ENCODE results near the gene CHRDL2. TPM values are rescaled to one million over a fixed set of nuclear protein-coding genes. Genes with fewer than 3 reads are reported as not detected.

CHRDL2 gene
- polyA plus RNA-seq, 1 of the 3 experiments (the other 2 are of a cell fraction) = not detected

DNA sequence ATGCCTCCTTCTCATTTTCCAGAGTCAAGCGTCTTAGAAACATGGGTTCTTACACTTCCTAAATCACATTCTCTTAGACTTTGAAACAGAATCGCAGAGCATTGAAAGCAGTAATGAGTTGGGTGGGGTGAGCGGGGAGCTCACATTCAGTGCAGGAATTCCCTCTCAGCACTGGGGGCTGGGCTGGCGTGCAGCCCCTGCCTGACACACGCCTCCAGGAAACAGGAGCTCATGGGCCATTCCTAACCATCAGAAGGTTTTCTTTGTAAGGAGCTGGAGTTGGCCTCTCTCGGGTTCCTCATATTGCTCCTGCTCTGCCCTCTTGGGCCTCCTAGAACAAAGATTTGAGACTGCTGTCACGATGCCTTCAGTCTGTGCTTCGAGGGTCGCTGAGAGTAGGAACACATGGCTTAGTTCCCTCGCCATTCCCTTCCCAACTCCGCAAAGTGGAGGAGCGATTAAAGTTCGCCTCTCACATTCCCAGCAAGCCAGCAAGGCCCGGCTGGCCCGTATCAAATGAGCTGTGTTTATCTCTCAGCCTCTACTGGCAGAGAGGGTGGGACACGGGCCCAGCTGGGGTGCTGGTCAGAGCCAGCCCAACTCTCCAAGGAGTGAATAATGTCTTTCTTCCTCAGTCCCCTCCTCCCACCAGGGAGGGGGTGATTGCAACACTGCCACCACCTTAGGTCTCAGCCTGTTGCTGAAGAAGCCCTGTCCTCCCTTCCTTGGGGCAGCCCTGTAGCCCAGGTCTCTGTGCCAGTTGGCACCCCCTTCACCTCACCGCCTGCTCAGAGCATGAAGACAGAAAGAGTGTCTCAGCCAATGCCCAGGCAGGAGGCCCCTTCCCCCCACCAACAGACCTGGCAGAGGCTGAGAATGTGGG, 10.4 kb downstream of the CHRDL2 start:
- H3K9me2 ChIP-seq = no peaks in the 10 kb centered on the region
- H3K27me3 ChIP-seq (ENCODE audit: insufficient read depth) = no peaks in the 10 kb centered on the region
- WGBS (ENCODE audit: low lambda C conversion rate) = 83% methylated on average over 17 of the region's 17 CpGs
- no peak overlapping the region for H3K27ac ChIP-seq (ENCODE audit: low read depth in 2 of 2, low read length in 1 of 2)
- no peaks in the 10 kb centered on the region for H3K36me3 ChIP-seq (replicated peaks in 1 of 2; ENCODE audit: control insufficient read depth in 1 of 2, insufficient read depth in 2 of 2, low read length in 1 of 2)
- H3K4me3 ChIP-seq (ENCODE audit: low read depth in 2 of 2, low read length in 1 of 2) = no peak overlapping the region
- no peaks in the 10 kb centered on the region for H3K4me1 ChIP-seq (ENCODE audit: control insufficient read depth in 1 of 2, insufficient read depth in 2 of 2, low read depth in 1 of 2, low read length in 1 of 2)
- no peaks in the 10 kb centered on the region for H4K20me1 ChIP-seq (ENCODE audit: insufficient read depth)
- H2AFZ ChIP-seq (ENCODE audit: low read depth) = no peak overlapping the region
- ChIA-PET POLR2A (no interaction called here), CTCF (interaction anchor here (0.6 to 2.5 kb wide), 6 partner anchors 10 to 1759 kb away, joined by 3 to 10 read pairs (median 3); no protein-coding TSS in a partner anchor)
- TF ChIP-seq GATA2 (CRISPR knock-in tag; IDR thresholded peaks at IDR 0.05) (no peak), MEF2A (IDR thresholded peaks at IDR 0.05; ENCODE audit: borderline replicate concordance, low read depth) (no peak), RCOR1 (IDR thresholded peaks at IDR 0.05; ENCODE audit: low read length) (no peak), RAD21 (IDR thresholded peaks at IDR 0.05; ENCODE audit: low read length) (no peak), ELF1 (IDR thresholded peaks at IDR 0.05) (no peak), SMC3 (IDR thresholded peaks at IDR 0.05; ENCODE audit: low read depth, low read length) (no peak)
- TF ChIP-seq, protein P1, sequence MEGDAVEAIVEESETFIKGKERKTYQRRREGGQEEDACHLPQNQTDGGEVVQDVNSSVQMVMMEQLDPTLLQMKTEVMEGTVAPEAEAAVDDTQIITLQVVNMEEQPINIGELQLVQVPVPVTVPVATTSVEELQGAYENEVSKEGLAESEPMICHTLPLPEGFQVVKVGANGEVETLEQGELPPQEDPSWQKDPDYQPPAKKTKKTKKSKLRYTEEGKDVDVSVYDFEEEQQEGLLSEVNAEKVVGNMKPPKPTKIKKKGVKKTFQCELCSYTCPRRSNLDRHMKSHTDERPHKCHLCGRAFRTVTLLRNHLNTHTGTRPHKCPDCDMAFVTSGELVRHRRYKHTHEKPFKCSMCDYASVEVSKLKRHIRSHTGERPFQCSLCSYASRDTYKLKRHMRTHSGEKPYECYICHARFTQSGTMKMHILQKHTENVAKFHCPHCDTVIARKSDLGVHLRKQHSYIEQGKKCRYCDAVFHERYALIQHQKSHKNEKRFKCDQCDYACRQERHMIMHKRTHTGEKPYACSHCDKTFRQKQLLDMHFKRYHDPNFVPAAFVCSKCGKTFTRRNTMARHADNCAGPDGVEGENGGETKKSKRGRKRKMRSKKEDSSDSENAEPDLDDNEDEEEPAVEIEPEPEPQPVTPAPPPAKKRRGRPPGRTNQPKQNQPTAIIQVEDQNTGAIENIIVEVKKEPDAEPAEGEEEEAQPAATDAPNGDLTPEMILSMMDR (IDR thresholded peaks at IDR 0.05) = no peak
- TF ChIP-seq, protein P2, sequence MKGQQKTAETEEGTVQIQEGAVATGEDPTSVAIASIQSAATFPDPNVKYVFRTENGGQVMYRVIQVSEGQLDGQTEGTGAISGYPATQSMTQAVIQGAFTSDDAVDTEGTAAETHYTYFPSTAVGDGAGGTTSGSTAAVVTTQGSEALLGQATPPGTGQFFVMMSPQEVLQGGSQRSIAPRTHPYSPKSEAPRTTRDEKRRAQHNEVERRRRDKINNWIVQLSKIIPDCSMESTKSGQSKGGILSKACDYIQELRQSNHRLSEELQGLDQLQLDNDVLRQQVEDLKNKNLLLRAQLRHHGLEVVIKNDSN (IDR thresholded peaks at IDR 0.05; ENCODE audit: borderline replicate concordance, low read depth) = no peak
- TF ChIP-seq, protein P3, sequence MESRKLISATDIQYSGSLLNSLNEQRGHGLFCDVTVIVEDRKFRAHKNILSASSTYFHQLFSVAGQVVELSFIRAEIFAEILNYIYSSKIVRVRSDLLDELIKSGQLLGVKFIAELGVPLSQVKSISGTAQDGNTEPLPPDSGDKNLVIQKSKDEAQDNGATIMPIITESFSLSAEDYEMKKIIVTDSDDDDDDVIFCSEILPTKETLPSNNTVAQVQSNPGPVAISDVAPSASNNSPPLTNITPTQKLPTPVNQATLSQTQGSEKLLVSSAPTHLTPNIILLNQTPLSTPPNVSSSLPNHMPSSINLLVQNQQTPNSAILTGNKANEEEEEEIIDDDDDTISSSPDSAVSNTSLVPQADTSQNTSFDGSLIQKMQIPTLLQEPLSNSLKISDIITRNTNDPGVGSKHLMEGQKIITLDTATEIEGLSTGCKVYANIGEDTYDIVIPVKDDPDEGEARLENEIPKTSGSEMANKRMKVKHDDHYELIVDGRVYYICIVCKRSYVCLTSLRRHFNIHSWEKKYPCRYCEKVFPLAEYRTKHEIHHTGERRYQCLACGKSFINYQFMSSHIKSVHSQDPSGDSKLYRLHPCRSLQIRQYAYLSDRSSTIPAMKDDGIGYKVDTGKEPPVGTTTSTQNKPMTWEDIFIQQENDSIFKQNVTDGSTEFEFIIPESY (IDR thresholded peaks at IDR 0.05; ENCODE audit: borderline replicate concordance, low read depth) = no peak
- H3K9me3 ChIP-seq = no peaks in the 10 kb centered on the region
- no peak overlapping the region for H3K4me2 ChIP-seq
- no peaks in the 10 kb centered on the region for H3F3A ChIP-seq (replicated peaks; ENCODE audit: insufficient read depth)
- no peak for DNase-seq
- no peak overlapping the region for H3K9ac ChIP-seq
- H3K79me2 ChIP-seq (ENCODE audit: insufficient read depth) = no peaks in the 10 kb centered on the region

DNA sequence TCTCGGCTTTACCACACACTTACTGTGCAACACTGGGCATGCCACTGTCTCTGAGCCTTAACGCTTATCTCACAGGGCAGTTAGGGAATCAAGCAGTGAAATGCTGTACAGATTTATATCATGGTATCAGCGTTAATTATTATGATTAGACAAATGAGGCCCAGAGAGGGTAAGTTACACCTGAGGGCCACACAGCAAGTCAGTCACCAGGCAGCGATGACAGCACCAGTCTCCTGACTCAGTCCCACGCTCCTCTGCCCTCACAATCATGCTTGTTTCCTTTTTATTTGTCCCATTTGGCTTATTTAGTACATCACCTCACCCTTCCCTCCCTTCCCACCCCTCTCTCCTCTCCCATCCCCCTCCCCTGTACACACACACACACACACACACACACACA, 12.2 kb downstream of the CHRDL2 start:
- Histone ChIP-seq H3K9me2 (no peaks in the 10 kb centered on the region), H2AFZ (ENCODE audit: low read depth) (no peak overlapping the region), H3K4me3 (ENCODE audit: low read depth in 2 of 2, low read length in 1 of 2) (no peak overlapping the region), H3F3A (replicated peaks; ENCODE audit: insufficient read depth) (no peaks in the 10 kb centered on the region), H3K27ac (ENCODE audit: low read depth in 2 of 2, low read length in 1 of 2) (no peak overlapping the region), H4K20me1 (ENCODE audit: insufficient read depth) (no peaks in the 10 kb centered on the region), H3K4me2 (no peak overlapping the region), H3K4me1 (ENCODE audit: control insufficient read depth in 1 of 2, insufficient read depth in 2 of 2, low read depth in 1 of 2, low read length in 1 of 2) (no peaks in the 10 kb centered on the region), H3K9me3 (no peaks in the 10 kb centered on the region), H3K9ac (no peak overlapping the region), H3K36me3 (replicated peaks in 1 of 2; ENCODE audit: control insufficient read depth in 1 of 2, insufficient read depth in 2 of 2, low read length in 1 of 2) (no peaks in the 10 kb centered on the region), H3K27me3 (ENCODE audit: insufficient read depth) (no peaks in the 10 kb centered on the region), H3K79me2 (ENCODE audit: insufficient read depth) (no peaks in the 10 kb centered on the region)
- TF ChIP-seq EP300 (IDR thresholded peaks at IDR 0.05; ENCODE audit: borderline replicate concordance in 1 of 2, low read depth in 1 of 2, low read length in 1 of 2) = no peak
- DNase-seq = no peak
- WGBS (ENCODE audit: low lambda C conversion rate) = 66% methylated on average over 4 of the region's 5 CpGs
- POLR2A ChIA-PET = no interaction called here
- CTCF ChIA-PET = interaction anchor here (1.2 kb wide), 1 partner anchor 17 kb away, joined by 4 read pairs; no protein-coding TSS in a partner anchor
